WERI-Rb-1 (cell line): ENCODE measurements around the gene PRR16.

Experiments used
- DNase-seq: peaks from one replicate; pipeline ENCODE4 v3.0.0-alpha.2; 2020
- H3K27ac ChIP-seq: fragments of 250-450 bp; sonication (Bioruptor Pico); 2 replicates; pipeline ENCODE4 v1.5.1; 2020; ENCODE audit warnings: mild to moderate bottlenecking, moderate library complexity
- H3K27me3 ChIP-seq: fragments of 250-450 bp; sonication (Bioruptor Pico); 2 replicates; pipeline ENCODE4 v1.5.1; 2021; ENCODE audit warnings: mild to moderate bottlenecking, low read depth, moderate library complexity; ENCODE audit not compliant: insufficient read depth, severe bottlenecking
- H3K36me3 ChIP-seq: fragments of 250-450 bp; sonication (Bioruptor Pico); 2 replicates; pipeline ENCODE4 v1.5.1; 2020; ENCODE audit warnings: mild to moderate bottlenecking, moderate library complexity
- H3K4me3 ChIP-seq: 2 replicates; pipeline ENCODE4 v1.5.1; 2011; ENCODE audit warnings: low read depth, mild to moderate bottlenecking, control low read depth, low read length
- H3K9me3 ChIP-seq: fragments of 250-450 bp; sonication (Bioruptor Pico); 2 replicates; pipeline ENCODE4 v1.5.1; 2021; ENCODE audit warnings: mild to moderate bottlenecking, moderate library complexity; ENCODE audit not compliant: severe bottlenecking
- CTCF ChIP-seq: IDR thresholded peaks from 2 replicates; pipeline ENCODE4 v1.5.1; 2011; ENCODE audit warnings: low read depth, mild to moderate bottlenecking, control low read depth, inconsistent platforms, low read length

PRR16 gene

GRCh38 chr5:120591911-120592310 is 127.8 kb downstream of the PRR16 start:
- Histone ChIP-seq H3K27ac (no peak overlapping the region), H3K4me3 (no peak overlapping the region), H3K27me3 (no peaks in the 10 kb centered on the region), H3K36me3 (no peaks in the 10 kb centered on the region), H3K9me3 (no peaks in the 10 kb centered on the region)
- no peak for DNase-seq
- TF ChIP-seq CTCF = no peak

GRCh38 chr5:120599576-120599975 is 135.5 kb downstream of the PRR16 start:
- no peak overlapping the region for H3K27ac ChIP-seq
- H3K27me3 ChIP-seq = no peaks in the 10 kb centered on the region
- no peak for DNase-seq
- H3K36me3 ChIP-seq = no peaks in the 10 kb centered on the region
- H3K4me3 ChIP-seq = no peak overlapping the region
- H3K9me3 ChIP-seq = no peaks in the 10 kb centered on the region
- TF ChIP-seq CTCF = no peak

- Histone ChIP-seq H3K27me3 (no peaks in the 10 kb centered on the region), H3K9me3 (no peaks in the 10 kb centered on the region), H3K4me3 (no peak overlapping the region), H3K36me3 (no peaks in the 10 kb centered on the region), H3K27ac (no peak overlapping the region)
- no peak for DNase-seq
- no peak for TF ChIP-seq CTCF
Observed at GRCh38 chr5:120600639-120601038, 136.5 kb downstream of the PRR16 start.

GRCh38 chr5:120602033-120602432 is 137.9 kb downstream of the PRR16 start:
- DNase-seq = no peak
- Histone ChIP-seq H3K27me3 (no peaks in the 10 kb centered on the region), H3K4me3 (no peak overlapping the region), H3K36me3 (no peaks in the 10 kb centered on the region), H3K27ac (no peak overlapping the region), H3K9me3 (no peaks in the 10 kb centered on the region)
- TF ChIP-seq CTCF = no peak

- no peaks in the 10 kb centered on the region for H3K27me3 ChIP-seq
- no peak overlapping the region for H3K4me3 ChIP-seq
- no peaks in the 10 kb centered on the region for H3K36me3 ChIP-seq
- TF ChIP-seq CTCF = no peak
- no peaks in the 10 kb centered on the region for H3K9me3 ChIP-seq
- no peak for DNase-seq
- no peak overlapping the region for H3K27ac ChIP-seq
Observed at GRCh38 chr5:120604884-120605283, 140.8 kb downstream of the PRR16 start.

GRCh38 chr5:120605325-120606079 is 141.4 kb downstream of the PRR16 start:
- H3K4me3 ChIP-seq = no peak overlapping the region
- no peaks in the 10 kb centered on the region for H3K36me3 ChIP-seq
- no peak overlapping the region for H3K27ac ChIP-seq
- H3K27me3 ChIP-seq = no peaks in the 10 kb centered on the region
- no peak for TF ChIP-seq CTCF
- H3K9me3 ChIP-seq = no peaks in the 10 kb centered on the region
- no peak for DNase-seq
